SK-N-MC (cell line): ENCODE measurements around the gene C1S.
A peak's percentile ranks its signal among the peaks of the same experiment; 100 is the strongest.

ENCODE experiments used
- DNase-seq: peaks from one replicate; pipeline ENCODE4 v3.0.0-alpha.2; 2011; ENCODE audit warnings: low read depth, low spot score
- H3K27ac ChIP-seq: fragments of 200-600 bp; sonication (generic); 2 replicates; pipeline ENCODE4 v1.5.1; 2016; ENCODE audit warnings: mixed run types
- H3K36me3 ChIP-seq: fragments of 200-600 bp; sonication (generic); 2 replicates; pipeline ENCODE4 v1.6.1; 2017; ENCODE audit warnings: antibody characterized with exemption, low read length, mixed read lengths; ENCODE audit not compliant: insufficient read depth
- H3K4me3 ChIP-seq: fragments of 200-600 bp; sonication (generic); 2 replicates; pipeline ENCODE4 v1.5.1; 2016
- H3K9ac ChIP-seq: fragments of 200-600 bp; sonication (generic); 2 replicates; pipeline ENCODE4 v1.8.0; 2017; ENCODE audit warnings: mixed run types, mixed read lengths; ENCODE audit not compliant: insufficient read length
- H3K9me3 ChIP-seq: fragments of 200-600 bp; sonication (generic); 2 replicates; pipeline ENCODE4 v1.6.1; 2017; ENCODE audit warnings: low read depth, mild to moderate bottlenecking, antibody characterized with exemption, low read length, moderate library complexity, mixed read lengths
- EZH2 ChIP-seq: fragments of 200-600 bp; sonication (generic); IDR thresholded peaks from one replicate; pipeline ENCODE4 v1.6.1; 2017; ENCODE audit warnings: antibody characterized with exemption
- FOXP2 ChIP-seq: optimal IDR thresholded peaks from 2 replicates; pipeline ENCODE3; 2011; ENCODE audit warnings: mild to moderate bottlenecking, moderate library complexity; ENCODE audit not compliant: insufficient read depth; ENCODE audit errors: extremely low read length, control extremely low read depth
- POLR2AphosphoS5 ChIP-seq: IDR thresholded peaks from 2 replicates; pipeline ENCODE4 v1.6.1; 2012; ENCODE audit warnings: mild to moderate bottlenecking, low read depth, low read length, borderline replicate concordance

The C1S gene

GRCh38 chr12:7108796-7109571, 48.5 kb downstream of the C1S start, which contains the start of gene C1RL:
Gene C1RL, minus strand, starts transcription at chr12:7109214. Its CDS starts 34 bp downstream, at chr12:7109180.
- Histone ChIP-seq H3K36me3 (no peaks in the 10 kb centered on the region), H3K27ac (no peak within 1 kb of the TSS), H3K4me3 (peak within 1 kb of the TSS; percentile 75), H3K9me3 (peaks cover 6% of the 10 kb centered on the region; the same call in 1 of the 2 replicates), H3K9ac (peak within 1 kb of the TSS; percentile 71)
- no peak for DNase-seq
- TF ChIP-seq EZH2 (no peak), FOXP2 (no peak), POLR2AphosphoS5 (no peak)

DNA sequence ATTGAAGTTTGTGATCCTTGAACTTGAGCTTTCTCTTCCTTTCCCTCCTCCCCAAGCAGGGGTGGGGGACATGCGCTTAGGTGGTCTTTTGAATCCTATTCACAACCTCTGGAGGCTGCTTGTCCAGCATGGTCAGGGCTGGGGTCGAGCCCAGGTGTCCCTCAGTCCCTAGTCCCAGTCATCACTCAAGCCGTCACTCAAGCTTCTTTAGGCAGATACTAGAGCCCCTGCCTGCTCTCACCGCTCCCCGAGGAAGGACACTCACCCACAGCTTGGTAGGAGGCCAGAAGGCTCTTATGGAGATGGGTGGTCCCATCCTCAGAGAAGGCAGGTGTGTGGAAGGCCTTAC, 49.0 kb downstream of the C1S start:
- Histone ChIP-seq H3K9ac (no peak overlapping the region), H3K36me3 (no peaks in the 10 kb centered on the region), H3K4me3 (no peak overlapping the region), H3K27ac (no peak overlapping the region), H3K9me3 (peaks cover 6% of the 10 kb centered on the region; the same call in 1 of the 2 replicates)
- TF ChIP-seq FOXP2 (no peak), EZH2 (no peak), POLR2AphosphoS5 (no peak)
- DNase-seq = no peak

DNA sequence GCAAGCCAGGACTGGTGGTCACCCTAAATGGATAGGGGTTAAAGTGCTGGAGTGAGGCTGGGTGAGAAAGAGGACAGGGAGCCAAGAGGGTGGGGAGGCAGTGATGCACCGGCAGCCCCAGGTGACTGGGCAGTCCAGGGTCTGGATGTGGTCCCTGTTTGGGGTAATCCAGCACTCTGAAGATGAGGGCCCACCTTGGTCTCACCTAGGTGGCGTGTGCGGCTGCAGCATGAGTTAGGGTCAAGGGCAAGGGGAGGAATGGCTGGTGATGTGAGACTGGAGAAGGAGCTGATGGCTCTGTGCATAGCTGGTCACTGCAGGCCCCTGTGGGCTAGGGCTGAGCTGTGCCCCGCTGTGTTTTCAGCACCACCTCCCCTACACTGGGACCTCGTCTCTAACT, 50.1 kb downstream of the C1S start:
- no peak overlapping the region for H3K4me3 ChIP-seq
- H3K9me3 ChIP-seq = peaks cover 6% of the 10 kb centered on the region; the same call in 1 of the 2 replicates
- no peak for TF ChIP-seq POLR2AphosphoS5
- no peak for TF ChIP-seq FOXP2
- TF ChIP-seq EZH2 = no peak
- no peak overlapping the region for H3K9ac ChIP-seq
- no peak overlapping the region for H3K27ac ChIP-seq
- DNase-seq = no peak
- H3K36me3 ChIP-seq = no peaks in the 10 kb centered on the region

DNA sequence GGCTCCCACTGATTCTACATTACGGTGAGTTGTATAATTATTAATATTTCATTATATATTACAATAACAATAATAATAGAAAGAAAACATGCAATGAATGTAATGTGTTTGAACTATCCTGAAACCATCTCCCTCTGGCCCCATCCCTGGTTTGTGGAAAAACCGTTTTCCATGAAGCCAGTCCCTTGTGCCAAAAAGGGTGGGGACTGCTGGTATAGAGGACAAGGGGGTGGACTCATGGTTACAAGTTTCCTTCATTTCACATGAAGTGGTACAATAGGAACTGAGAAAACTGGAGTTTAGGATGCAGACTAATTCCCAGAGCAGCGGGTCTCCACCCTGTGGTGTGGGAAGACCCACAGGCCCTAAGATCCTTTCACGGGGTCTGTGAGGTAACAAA, 51.5 kb downstream of the C1S start:
- no peak for DNase-seq
- H3K9ac ChIP-seq = no peak overlapping the region
- no peaks in the 10 kb centered on the region for H3K9me3 ChIP-seq
- H3K4me3 ChIP-seq = no peak overlapping the region
- H3K27ac ChIP-seq = no peak overlapping the region
- TF ChIP-seq POLR2AphosphoS5 = no peak
- no peak for TF ChIP-seq FOXP2
- no peak for TF ChIP-seq EZH2
- H3K36me3 ChIP-seq = no peaks in the 10 kb centered on the region

DNA sequence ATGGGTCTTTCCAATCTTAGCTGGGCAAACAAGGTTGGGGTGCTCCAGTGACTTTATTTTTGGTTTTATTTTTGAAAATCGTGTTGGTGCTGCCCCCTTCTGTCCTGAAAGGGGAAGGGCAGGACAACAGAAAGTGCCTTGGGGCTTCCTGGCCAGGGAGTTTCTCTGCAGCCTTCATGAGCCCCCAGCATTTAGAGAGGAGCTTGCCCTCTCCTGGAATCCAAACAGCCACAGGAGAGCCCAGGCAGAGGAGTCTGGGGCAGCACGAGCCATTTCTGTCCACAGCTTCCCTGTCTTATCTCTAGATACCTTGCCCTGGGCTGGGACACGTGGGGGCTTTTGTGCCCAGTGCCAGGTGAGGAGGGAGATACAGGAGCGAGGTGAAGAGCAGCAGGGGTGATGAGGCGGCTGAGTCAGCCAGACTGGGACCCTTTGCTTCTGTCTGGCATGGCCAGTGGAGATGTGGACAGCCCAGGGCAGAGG, 52.9 kb downstream of the C1S start:
- no peak overlapping the region for H3K4me3 ChIP-seq
- H3K9me3 ChIP-seq = no peaks in the 10 kb centered on the region
- TF ChIP-seq POLR2AphosphoS5 = no peak
- TF ChIP-seq FOXP2 = no peak
- no peak for TF ChIP-seq EZH2
- no peak for DNase-seq
- no peak overlapping the region for H3K27ac ChIP-seq
- no peaks in the 10 kb centered on the region for H3K36me3 ChIP-seq
- no peak overlapping the region for H3K9ac ChIP-seq

GRCh38 chr12:7114008-7114407, 53.5 kb downstream of the C1S start:
- TF ChIP-seq FOXP2 (no peak), EZH2 (no peak), POLR2AphosphoS5 (no peak)
- Histone ChIP-seq H3K36me3 (no peaks in the 10 kb centered on the region), H3K27ac (no peak overlapping the region), H3K9ac (no peak overlapping the region), H3K9me3 (no peaks in the 10 kb centered on the region), H3K4me3 (no peak overlapping the region)
- no peak for DNase-seq

DNA sequence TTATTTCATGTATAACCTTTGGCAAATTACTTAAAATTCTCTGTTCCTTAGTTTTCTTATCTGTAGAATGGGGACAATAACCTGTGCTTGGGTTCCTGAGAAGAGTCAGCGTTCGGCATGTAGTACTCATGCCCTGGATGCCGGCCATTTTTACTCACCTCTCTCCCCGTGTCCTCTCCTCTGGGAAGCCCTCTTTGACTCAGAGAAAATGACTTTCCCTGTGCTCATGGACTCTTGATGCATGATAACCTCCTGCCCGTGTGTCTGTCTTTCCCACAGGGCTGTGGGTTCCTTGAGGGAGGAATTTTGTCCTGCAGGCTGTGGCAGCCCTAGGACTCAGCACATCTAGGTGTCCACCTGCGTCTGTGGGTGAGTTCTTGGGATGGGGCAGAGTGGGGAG, 54.3 kb downstream of the C1S start:
- DNase-seq = no peak
- Histone ChIP-seq H3K9ac (no peak overlapping the region), H3K36me3 (no peaks in the 10 kb centered on the region), H3K9me3 (no peaks in the 10 kb centered on the region), H3K4me3 (no peak overlapping the region), H3K27ac (no peak overlapping the region)
- TF ChIP-seq FOXP2 (no peak), POLR2AphosphoS5 (no peak), EZH2 (no peak)

DNA sequence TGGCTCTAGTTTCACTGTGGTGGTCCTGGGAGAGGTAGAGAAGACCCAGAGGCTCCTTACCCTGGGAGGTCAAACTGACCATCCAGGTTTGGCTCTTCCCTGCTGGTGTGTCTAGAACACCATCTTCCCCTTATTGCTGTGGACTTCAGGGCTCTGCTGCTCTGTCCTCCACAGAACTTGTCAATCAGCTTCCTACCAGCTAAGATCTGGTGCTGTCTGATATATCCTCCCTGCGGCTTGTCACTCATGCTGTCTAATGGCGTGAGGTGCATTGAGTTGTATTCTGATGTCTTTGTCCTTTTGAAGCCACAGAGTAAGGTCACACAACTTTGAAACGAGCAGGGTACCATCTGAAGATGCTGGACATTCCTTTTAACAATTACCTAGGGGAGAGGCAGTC, 55.7 kb downstream of the C1S start:
- no peak for DNase-seq
- TF ChIP-seq FOXP2 = no peak
- TF ChIP-seq EZH2 = no peak
- TF ChIP-seq POLR2AphosphoS5 = no peak
- H3K27ac ChIP-seq = no peak overlapping the region
- H3K9me3 ChIP-seq = no peaks in the 10 kb centered on the region
- H3K9ac ChIP-seq = no peak overlapping the region
- H3K4me3 ChIP-seq = no peak overlapping the region
- no peaks in the 10 kb centered on the region for H3K36me3 ChIP-seq
